HUES48 (cell line): ENCODE data around the gene EDEM2.

Experiments
- H3K27ac ChIP-seq: one replicate; pipeline ENCODE4 v1.7.0; 2013; ENCODE audit warnings: low read depth, low read length, inconsistent platforms
- H3K27me3 ChIP-seq: 2 replicates; pipeline ENCODE4 v1.6.1; 2013; ENCODE audit warnings: mild to moderate bottlenecking, low read length; ENCODE audit not compliant: control insufficient read depth, insufficient read depth
- H3K36me3 ChIP-seq: 2 replicates; pipeline ENCODE4 v1.6.1; 2013; ENCODE audit warnings: low read length; ENCODE audit not compliant: control insufficient read depth, insufficient read depth
- H3K4me1 ChIP-seq: 2 replicates; pipeline ENCODE4 v1.6.1; 2013; ENCODE audit warnings: mild to moderate bottlenecking, low read length; ENCODE audit not compliant: control insufficient read depth, insufficient read depth
- H3K4me3 ChIP-seq: 2 replicates; pipeline ENCODE4 v1.5.1; 2013; ENCODE audit warnings: mild to moderate bottlenecking, low read depth, low read length
- H3K9ac ChIP-seq: 2 replicates; pipeline ENCODE4 v1.6.1; 2013; ENCODE audit warnings: mild to moderate bottlenecking, low read depth, low read length, moderate library complexity
- H3K9me3 ChIP-seq: 2 replicates; pipeline ENCODE4 v1.6.1; 2013; ENCODE audit warnings: low read length; ENCODE audit not compliant: control insufficient read depth, insufficient read depth

Gene EDEM2

DNA sequence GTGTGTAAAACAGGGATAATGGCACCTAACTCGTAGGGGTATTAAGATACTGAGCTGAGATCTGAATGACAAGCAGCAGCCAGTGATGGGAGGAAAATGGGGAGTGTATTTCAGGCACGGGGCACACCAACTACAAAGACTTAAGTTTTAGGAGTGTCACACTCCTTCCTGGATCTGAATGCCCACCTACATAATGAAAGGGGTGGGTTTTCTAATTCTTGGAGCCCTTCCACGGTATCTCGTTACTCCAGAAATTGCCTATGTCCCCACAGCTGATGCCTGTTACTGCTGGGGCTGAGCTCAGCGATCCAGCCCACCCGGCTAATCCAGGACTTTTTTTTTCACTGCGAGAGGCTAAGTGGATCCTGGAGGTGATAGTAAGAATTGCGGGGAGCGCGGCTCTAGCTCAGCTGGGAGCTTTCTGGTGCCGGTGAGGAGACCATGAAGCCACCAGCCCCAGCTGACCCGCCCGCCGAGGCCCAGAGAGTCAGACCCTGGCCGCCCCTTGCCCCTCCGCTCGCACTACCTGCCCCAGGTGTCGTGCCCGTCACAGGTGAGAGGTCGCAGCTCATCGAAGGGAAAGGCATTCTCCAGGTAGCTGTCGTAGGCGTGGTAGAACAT lies 727 bp downstream of the EDEM2 start:
- Histone ChIP-seq H3K4me1 (peaks cover 5% of the 10 kb centered on the region), H3K27me3 (no peaks in the 10 kb centered on the region), H3K9ac (peak overlapping the region; percentile 34), H3K36me3 (peaks cover 25% of the 10 kb centered on the region), H3K4me3 (peak overlapping the region; percentile 85), H3K27ac (peak overlapping the region; percentile 86), H3K9me3 (no peaks in the 10 kb centered on the region)

- H3K4me3 ChIP-seq = no peak overlapping the region
- H3K36me3 ChIP-seq = peaks cover 35% of the 10 kb centered on the region
- peaks cover 5% of the 10 kb centered on the region for H3K4me1 ChIP-seq
- H3K27ac ChIP-seq = no peak overlapping the region
- H3K9me3 ChIP-seq = no peaks in the 10 kb centered on the region
- H3K27me3 ChIP-seq = no peaks in the 10 kb centered on the region
- no peak overlapping the region for H3K9ac ChIP-seq
These were observed 2.0 kb downstream of the EDEM2 start for GRCh38 chr20:35145141-35145564.

GRCh38 chr20:35144694-35145093 lies 2.4 kb downstream of the EDEM2 start:
- H3K36me3 ChIP-seq = peaks cover 39% of the 10 kb centered on the region
- no peak overlapping the region for H3K4me3 ChIP-seq
- H3K27me3 ChIP-seq = no peaks in the 10 kb centered on the region
- H3K9me3 ChIP-seq = no peaks in the 10 kb centered on the region
- H3K27ac ChIP-seq = no peak overlapping the region
- H3K4me1 ChIP-seq = peaks cover 5% of the 10 kb centered on the region
- no peak overlapping the region for H3K9ac ChIP-seq

- Histone ChIP-seq H3K4me1 (no peaks in the 10 kb centered on the region), H3K9me3 (no peaks in the 10 kb centered on the region), H3K4me3 (no peak overlapping the region), H3K9ac (no peak overlapping the region), H3K36me3 (peaks cover 70% of the 10 kb centered on the region), H3K27me3 (no peaks in the 10 kb centered on the region), H3K27ac (no peak overlapping the region)
These were observed 11.1 kb downstream of the EDEM2 start for GRCh38 chr20:35135867-35136586.

DNA sequence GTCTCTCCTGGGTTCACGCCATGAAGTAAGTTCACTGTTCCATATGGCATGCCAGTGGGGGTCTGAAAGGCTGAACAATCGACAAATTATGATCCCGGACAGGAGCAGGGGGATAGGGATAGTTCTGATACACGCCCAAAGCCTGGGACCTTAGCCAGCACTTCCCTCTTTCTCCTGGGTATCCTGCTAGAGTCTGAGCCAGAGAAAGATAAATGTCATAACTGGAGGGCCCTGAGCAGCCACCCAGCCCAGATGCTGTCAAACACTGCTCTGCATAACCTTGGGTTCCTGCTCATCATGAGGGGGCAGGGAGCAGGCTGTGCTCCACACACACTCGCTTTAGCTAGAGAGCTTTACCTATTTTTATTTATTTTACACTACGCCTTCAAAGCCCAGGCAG lies 12.3 kb downstream of the EDEM2 start:
- no peaks in the 10 kb centered on the region for H3K4me1 ChIP-seq
- no peak overlapping the region for H3K4me3 ChIP-seq
- H3K9ac ChIP-seq = no peak overlapping the region
- H3K36me3 ChIP-seq = peaks cover 72% of the 10 kb centered on the region
- no peak overlapping the region for H3K27ac ChIP-seq
- H3K9me3 ChIP-seq = no peaks in the 10 kb centered on the region
- no peaks in the 10 kb centered on the region for H3K27me3 ChIP-seq

DNA sequence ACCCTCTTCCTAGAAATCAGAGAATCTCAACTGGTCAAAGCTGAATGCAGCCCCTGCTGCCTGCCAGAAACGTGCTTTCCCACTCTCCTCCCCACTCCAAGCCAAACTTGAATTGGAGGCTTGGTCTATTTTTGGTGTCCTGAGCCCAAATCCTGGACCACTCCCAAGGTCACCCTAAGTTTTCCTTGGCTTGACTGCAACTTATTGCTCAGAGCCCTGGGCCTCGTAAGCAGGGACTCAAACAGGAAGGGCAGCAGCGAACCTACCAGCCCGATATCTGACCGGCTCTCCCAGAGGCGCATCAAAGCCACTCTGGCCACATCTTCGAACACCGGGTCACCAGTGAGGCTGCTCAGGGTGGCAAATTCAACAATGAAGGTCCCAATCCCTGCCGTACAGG lies 12.7 kb downstream of the EDEM2 start:
- Histone ChIP-seq H3K9ac (no peak overlapping the region), H3K4me3 (no peak overlapping the region), H3K36me3 (peaks cover 73% of the 10 kb centered on the region), H3K4me1 (no peaks in the 10 kb centered on the region), H3K27me3 (no peaks in the 10 kb centered on the region), H3K9me3 (no peaks in the 10 kb centered on the region), H3K27ac (no peak overlapping the region)

DNA sequence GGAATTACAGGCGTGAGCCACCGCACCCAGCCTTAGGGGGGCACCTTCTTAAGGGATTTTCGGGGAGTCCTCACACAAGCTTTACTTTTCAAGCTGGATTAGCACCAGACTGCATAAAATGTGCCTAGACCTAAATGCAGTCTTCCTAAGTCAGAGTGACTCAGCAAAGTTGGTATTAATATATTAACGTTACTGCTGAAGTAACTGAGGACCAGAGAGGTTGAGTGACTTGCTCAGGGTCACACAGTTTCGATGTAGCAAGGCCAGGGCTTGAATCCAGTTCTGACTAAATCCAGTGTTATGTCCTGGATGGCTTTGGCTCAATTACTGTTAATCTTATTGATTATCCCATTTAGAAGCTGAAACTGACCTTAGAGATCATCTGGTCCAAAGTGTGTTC lies 13.4 kb downstream of the EDEM2 start:
- Histone ChIP-seq H3K27me3 (no peaks in the 10 kb centered on the region), H3K4me3 (no peak overlapping the region), H3K9me3 (no peaks in the 10 kb centered on the region)

GRCh38 chr20:35133031-35133430 lies 14.1 kb downstream of the EDEM2 start:
- Histone ChIP-seq H3K4me1 (no peaks in the 10 kb centered on the region), H3K36me3 (peaks cover 66% of the 10 kb centered on the region), H3K9ac (no peak overlapping the region), H3K27me3 (no peaks in the 10 kb centered on the region), H3K4me3 (no peak overlapping the region), H3K9me3 (no peaks in the 10 kb centered on the region), H3K27ac (no peak overlapping the region)

More for the DNA sequence above, 13.4 kb downstream of the EDEM2 start:
- no peak overlapping the region for H3K27ac ChIP-seq
- peaks cover 70% of the 10 kb centered on the region for H3K36me3 ChIP-seq
- H3K4me1 ChIP-seq = no peaks in the 10 kb centered on the region
- H3K9ac ChIP-seq = no peak overlapping the region

GRCh38 chr20:35131934-35132333 lies 15.2 kb downstream of the EDEM2 start:
- H3K27ac ChIP-seq = no peak overlapping the region
- H3K4me3 ChIP-seq = no peak overlapping the region
- H3K27me3 ChIP-seq = no peaks in the 10 kb centered on the region
- H3K36me3 ChIP-seq = peaks cover 65% of the 10 kb centered on the region
- H3K9ac ChIP-seq = no peak overlapping the region
- no peaks in the 10 kb centered on the region for H3K4me1 ChIP-seq
- no peaks in the 10 kb centered on the region for H3K9me3 ChIP-seq

DNA sequence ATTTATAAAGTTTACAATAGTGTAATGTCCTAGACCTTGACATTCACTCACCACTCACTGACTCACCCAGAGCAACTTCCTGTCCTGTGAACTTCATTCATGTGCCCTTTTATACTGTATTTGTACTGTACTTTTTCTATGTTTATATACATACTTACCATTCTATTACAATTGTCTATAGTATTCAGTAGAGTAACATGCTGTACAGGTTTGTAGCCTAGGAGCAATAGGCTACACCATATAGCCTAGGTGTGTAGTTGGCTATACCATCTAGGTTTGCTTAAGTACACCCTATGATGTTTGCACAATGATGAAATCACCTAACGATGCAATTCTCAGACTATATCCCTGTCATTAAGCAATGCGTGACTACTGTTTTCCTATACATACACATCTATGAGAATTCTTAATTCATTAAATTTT lies 17.5 kb downstream of the EDEM2 start:
- Histone ChIP-seq H3K36me3 (peaks cover 67% of the 10 kb centered on the region), H3K27ac (no peak overlapping the region), H3K9ac (no peak overlapping the region)

GRCh38 chr20:35125753-35126152 lies 21.4 kb downstream of the EDEM2 start:
- H3K27ac ChIP-seq = no peak overlapping the region
- no peak overlapping the region for H3K4me3 ChIP-seq
- no peaks in the 10 kb centered on the region for H3K27me3 ChIP-seq
- H3K36me3 ChIP-seq = peaks cover 69% of the 10 kb centered on the region
- H3K9me3 ChIP-seq = no peaks in the 10 kb centered on the region
- no peaks in the 10 kb centered on the region for H3K4me1 ChIP-seq
- no peak overlapping the region for H3K9ac ChIP-seq

More for the DNA sequence above, 17.5 kb downstream of the EDEM2 start:
- H3K27me3 ChIP-seq = no peaks in the 10 kb centered on the region
- H3K4me1 ChIP-seq = no peaks in the 10 kb centered on the region
- no peaks in the 10 kb centered on the region for H3K9me3 ChIP-seq
- no peak overlapping the region for H3K4me3 ChIP-seq
